HG02840 (cell line): ENCODE results near the gene DNAH7.
"Not testable (repeated sequence)": the region's sequence is repeated elsewhere in the genome, so short reads cannot be mapped to it uniquely, and the experiment has no call there.

Source experiments
- ATAC-seq: cut with Tn5 transposase; IDR thresholded peaks from one replicate; pipeline ENCODE4 v1.9.1; 2021; ENCODE audit warnings: mild to moderate bottlenecking, moderate library complexity, moderate number of reproducible peaks; ENCODE audit not compliant: unreplicated experiment, low FRiP score

Gene DNAH7

DNA sequence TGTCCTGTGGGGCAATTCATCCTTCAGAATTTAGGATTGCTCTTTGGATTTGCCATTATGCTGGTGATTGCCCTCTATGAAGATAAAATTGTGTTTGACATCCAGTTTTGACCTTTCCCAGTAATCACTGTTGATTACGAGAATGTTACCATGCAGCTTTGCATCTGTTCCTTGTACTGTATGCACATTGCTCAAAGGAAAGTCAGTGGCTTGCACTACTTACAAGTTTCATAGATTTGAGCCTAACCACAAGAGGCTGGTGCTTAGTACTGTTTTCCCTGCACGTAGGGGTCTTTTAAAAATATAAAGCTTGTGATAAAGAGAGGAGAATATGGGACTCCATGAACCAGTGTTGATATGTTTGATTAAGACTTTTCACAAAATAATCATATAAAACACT lies 333.7 kb downstream of the DNAH7 start:
- no peak for ATAC-seq

DNA sequence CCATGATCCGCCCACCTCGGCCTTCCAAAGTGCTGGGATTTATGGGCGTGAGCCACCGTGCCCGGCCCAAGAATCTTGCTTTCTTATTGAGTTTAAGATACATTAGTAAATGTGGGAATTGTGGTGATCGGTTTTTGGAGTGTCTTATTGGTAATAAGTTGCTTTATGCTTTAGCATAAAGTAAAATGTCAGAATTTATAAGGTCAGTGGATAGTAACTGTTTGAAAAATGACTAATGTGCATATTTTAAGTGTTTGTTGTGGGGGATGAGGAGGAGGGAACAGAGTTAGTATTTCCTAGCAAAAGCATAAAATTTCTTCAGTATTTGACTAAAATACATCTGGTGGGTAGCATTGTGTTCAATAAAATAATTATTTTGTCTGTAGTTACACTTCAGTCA lies 334.2 kb downstream of the DNAH7 start:
- ATAC-seq, result no peak

DNA sequence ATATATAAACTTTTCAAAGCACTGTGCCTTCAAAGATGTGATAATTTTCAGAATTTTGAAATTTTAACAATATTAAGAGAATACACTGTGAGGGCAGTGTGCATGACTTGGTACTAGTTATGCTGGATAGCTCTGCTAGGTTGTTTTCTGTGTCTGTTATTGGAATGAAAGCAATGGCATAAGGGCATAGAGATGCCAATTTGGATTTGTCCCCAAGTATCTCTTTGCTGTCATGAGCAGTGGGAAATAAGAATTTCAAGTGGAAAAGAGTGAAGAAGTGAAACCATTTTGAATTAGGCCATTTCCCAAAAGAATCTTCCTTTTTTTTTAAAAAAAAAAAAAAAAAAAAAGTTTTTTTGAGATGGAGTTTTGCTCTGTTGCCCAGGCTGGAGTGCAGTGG lies 334.8 kb downstream of the DNAH7 start:
- no peak for ATAC-seq

DNA sequence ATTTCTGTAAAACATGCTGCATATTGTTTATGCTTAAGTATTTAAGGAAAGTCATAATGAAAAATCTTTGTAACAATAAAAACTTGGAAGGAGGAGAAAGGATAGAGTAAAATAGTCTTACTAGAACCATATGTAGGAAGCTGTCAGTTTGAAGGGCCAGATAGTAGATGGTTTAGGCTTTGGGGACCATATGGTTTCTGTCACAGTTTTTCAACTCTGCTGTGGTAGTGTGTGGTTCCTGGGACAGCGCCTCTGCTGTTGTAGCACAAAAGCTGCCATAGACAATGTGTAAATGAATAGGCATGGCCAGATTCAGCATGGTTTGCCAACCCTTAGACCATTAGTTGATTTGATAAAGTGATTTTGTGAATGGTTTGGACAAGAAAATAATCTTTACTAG lies 336.1 kb downstream of the DNAH7 start:
- no peak for ATAC-seq

DNA sequence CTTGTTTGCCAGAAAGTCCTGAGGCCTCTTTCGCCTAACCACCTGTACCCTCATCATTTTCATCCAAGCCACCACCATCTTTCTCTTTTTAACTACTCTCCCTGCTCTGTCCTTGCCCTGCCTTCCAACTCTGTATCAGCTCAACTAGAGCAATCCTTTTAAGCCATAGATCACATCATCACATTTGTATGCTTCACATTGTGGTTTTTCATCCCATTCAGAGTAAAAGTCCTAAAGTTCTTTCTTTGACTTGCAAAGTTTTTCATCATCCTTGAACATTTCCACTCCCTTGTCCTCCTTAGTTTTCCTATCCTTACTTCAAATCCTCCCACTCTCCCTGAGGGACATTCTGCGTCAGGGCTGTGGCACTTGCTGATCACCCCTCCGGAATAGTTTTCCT lies 337.7 kb downstream of the DNAH7 start:
- ATAC-seq, result no peak

DNA sequence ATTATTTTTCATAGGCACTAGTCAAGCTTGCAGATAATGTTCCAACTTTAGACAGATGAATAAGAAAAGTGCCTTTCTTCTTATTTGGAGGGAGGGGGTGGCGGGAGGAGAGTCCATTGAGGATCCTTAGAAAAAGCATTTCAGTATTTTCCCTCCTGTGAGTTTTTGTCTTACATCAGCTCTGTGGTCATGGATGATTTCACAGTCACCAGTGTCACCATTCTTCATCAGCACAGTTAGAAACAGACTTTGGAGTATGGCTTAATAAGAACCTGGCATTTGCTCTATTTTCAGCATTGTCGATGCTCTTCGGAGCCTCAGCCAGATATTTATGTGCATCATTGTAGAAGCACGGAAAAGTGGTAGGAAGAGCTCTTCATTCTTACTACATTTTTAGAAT lies 341.5 kb downstream of the DNAH7 start:
- no peak for ATAC-seq

- no peak for ATAC-seq
Observed at GRCh38 chr2:195722075-195722474, 346.6 kb downstream of the DNAH7 start.

DNA sequence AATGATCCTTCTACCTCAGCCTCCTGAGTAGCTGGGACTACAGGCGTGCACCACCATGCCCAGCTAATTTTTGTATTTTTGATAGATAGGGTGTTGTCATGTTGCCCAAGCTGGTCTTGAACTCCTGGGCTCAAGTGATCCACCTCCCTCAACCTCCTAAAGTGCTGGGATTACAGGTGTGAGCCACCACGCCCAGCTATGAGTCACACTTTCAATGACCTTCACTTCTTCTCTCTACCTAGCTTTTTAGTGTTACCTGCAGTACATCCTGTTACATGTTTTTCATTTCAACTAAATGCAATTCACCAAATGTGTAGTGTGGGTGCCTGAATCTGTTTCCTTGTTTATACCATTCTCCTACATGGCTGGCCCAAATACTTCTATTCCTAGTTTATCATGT lies 347.6 kb downstream of the DNAH7 start:
- ATAC-seq, result no peak

DNA sequence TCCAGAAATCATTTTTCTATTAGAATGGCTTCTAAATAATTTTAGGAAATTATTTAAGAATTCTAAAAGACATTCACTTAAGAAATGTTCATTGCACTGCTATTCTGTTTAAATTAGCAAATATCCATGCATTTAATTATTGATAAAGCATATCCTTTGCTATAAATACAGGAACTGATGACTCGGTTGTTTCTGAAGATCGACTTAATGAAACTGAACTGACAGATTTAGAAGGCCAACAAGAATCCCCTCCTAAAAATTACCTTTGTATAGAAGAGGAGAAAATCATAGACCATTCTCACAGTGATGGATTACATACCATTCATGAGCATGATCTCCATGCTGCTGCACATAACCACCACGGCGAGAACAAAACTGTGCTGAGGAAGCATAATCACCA lies 352.2 kb downstream of the DNAH7 start:
- no peak for ATAC-seq

DNA sequence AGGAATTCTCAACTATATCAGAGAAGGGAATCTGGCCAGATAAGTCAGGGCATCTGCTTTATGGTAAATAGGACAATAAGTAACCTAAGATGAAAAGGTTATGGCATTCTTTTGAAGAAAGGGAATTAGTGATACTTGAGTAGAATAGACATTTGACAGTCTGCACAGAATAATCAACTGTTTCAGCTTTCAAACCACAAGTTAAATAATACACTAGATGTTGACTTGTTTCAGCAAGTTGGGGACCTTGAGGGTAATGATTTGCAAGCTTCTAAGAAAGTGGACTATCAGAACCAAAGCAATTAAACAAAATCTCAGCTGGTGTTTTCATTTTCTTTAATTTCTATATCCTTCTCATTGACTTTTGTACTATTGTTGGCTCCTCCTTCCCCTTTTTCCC lies 357.2 kb downstream of the DNAH7 start:
- ATAC-seq, result no peak

DNA sequence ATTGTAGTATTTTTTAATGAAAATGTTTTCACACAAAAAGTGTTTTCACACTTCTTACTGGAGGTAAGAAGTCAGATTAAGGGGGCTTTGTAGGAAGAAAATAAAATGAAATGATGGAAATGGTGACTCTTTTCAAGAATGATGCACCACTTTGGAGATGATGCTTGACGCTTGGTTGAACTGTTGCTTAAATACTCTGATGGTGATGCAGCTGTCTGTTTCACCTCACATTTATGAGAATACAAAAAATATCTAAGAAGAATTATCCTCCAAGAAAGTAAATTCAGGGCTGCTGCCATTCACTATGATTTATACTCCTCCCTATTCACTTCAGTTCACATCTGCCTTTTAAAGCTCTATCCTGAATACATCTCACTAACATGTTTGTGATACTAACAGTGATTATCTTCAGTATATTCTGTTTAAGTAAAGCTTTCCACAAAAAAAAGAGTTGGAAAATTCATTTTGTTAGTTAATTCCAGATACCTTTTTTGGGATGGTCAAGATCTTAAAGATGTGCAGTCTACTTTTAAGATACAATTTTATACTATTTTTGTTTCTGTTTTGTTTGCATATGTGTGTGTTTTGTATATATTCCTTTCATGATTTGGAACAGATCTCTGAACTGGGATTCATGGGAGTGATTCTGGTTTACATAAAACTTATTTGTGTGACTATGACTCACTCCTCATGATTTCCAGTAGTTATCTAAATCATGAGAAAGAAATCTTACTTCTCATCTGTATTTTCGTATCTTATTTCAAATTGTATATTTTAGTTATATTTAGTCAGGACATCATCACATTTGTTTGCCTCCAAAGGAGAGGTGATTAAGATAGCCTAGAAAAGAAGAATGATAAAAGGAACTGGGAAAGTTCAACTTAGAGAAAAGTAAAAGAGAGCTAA lies 358.5 kb downstream of the DNAH7 start:
- ATAC-seq, result no peak

DNA sequence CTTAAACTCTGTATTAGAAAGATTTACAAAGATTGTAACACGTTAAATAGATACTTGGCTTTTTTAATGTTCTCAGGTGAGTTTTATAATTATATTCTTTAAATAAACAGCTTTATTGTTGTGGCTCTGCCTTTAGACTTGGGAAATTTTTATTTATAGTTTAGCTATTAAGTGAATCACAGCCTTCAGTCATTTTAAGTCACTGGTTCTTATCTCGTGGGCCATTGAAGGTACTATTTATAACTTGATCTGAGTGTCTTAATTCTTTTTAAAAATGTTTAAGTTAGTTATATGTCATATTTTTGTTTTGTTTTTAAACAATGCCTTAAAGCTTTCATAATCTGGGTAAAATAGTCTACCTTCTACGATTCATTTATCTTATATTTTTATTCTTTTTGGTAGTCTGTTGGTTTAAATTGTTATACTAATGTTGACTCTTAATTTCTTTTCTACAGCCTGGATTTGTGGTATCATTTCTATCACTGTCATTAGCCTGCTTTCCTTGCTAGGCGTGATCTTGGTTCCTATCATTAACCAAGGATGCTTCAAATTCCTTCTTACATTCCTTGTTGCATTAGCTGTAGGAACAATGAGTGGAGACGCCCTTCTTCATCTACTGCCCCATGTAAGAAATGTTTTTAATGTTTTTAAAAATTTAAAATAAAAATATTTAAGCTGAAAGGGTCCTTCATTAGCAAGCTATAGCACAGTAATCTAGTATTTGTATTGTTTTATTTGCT lies 362.3 kb downstream of the DNAH7 start:
- ATAC-seq, result no peak

DNA sequence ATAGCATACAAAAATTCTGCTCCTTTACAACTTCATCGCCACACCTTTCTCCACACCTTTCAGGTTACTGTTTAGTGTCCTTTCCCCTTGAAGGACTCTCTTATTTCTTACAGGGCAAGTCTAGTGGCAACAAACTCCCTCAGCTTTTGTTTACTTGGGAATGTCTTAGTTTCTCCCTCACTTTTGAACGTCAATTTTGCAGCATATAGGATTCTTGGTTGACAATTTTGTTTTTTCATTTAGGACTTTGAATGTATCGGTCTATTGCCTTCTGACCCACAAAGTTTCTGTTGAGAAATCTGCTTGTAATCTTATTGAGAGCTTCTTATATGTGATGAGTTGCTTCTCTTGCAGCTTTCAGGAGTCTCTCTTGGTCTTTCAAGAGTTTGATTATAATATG lies 368.2 kb downstream of the DNAH7 start:
- no peak for ATAC-seq

DNA sequence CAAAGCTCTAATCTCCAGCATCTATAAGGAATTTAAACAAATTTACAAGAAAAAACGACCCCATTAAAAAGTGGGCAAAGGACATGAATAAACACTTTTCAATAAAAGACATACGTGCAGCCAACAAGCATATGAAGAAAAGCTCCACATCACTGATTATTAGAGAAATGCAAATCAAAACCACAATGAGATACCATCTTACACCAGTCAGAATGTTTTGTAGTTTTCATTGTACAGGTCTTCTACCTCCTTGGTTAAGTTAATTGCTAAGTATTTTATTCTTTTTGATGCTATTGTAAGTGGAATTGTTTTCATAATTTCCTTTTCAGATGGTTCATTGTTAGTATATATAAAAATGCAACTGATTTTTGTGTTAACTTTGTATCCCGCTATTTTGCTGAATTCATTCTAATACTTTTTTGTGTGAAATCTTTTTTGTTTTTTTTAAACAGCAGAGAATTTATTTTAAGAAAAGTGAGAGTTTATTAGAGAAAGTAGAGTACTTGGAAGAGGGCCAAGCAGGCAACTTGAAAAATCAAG lies 370.9 kb downstream of the DNAH7 start:
- ATAC-seq, result no peak

- no peak for ATAC-seq
Observed at GRCh38 chr2:195696012-195696411, 372.6 kb downstream of the DNAH7 start.

GRCh38 chr2:195695002-195695631 lies 373.5 kb downstream of the DNAH7 start:
- ATAC-seq, result no peak

GRCh38 chr2:195694553-195694952 lies 374.1 kb downstream of the DNAH7 start:
- ATAC-seq, result no peak

DNA sequence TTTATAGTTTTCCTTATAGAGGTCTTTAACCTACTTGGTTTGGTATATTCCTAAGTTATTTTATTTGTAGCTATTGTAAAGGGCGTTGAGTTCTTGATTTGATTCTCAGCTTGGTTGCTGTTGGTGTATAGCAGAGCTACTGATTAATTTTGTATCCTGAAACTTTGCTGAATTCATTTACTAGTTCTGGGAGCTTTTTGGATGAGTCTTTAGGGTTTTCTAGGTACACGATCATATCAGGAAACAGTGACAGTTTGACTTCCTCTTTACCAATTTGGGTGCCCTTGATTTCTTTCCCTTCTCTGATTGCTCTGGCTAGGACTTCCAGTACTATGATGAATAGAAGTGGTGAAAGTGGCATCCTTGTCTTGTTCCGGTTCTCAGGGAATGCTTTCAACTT lies 376.1 kb downstream of the DNAH7 start:
- ATAC-seq, result not testable (repeated sequence)
